HUES64 (cell line): ENCODE data around the gene TBC1D17.

Source experiments
- H3K27ac ChIP-seq: 2 replicates; pipeline ENCODE4 v1.7.0; 2013; ENCODE audit warnings: low read depth, low read length, inconsistent platforms
- H3K27me3 ChIP-seq: 2 replicates; pipeline ENCODE4 v1.6.1; 2013; ENCODE audit warnings: mild to moderate bottlenecking, low read length; ENCODE audit not compliant: insufficient read depth
- H3K36me3 ChIP-seq: 2 replicates; pipeline ENCODE4 v1.6.1; 2013; ENCODE audit warnings: mild to moderate bottlenecking, low read length; ENCODE audit not compliant: insufficient read depth
- H3K4me1 ChIP-seq: 2 replicates; pipeline ENCODE4 v1.6.1; 2013; ENCODE audit warnings: mild to moderate bottlenecking, low read length, moderate library complexity; ENCODE audit not compliant: insufficient read depth
- H3K4me3 ChIP-seq: 2 replicates; pipeline ENCODE4 v1.5.1; 2013; ENCODE audit warnings: mild to moderate bottlenecking, low read length, moderate library complexity
- H3K9ac ChIP-seq: 2 replicates; pipeline ENCODE4 v1.6.1; 2013; ENCODE audit warnings: mild to moderate bottlenecking, low read depth, low read length
- H3K9me3 ChIP-seq: 2 replicates; pipeline ENCODE4 v1.6.1; 2013; ENCODE audit warnings: low read depth, low read length; ENCODE audit not compliant: insufficient read depth
- WGBS: fragments of 150-250, 120-280 bp; methylation state at CpG from one replicate; pipeline ENCODE4 v1.1.7; 2013; ENCODE audit warnings: missing lambda C conversion rate; 5-methylcytosine and 5-hydroxymethylcytosine counted together

The TBC1D17 gene

GRCh38 chr19:49873129-49873521, 4.4 kb upstream of the TBC1D17 start:
- no peaks in the 10 kb centered on the region for H3K27me3 ChIP-seq
- peaks cover 8% of the 10 kb centered on the region; the same call in 1 of the 2 replicates for H3K4me1 ChIP-seq
- no peak overlapping the region for H3K4me3 ChIP-seq
- H3K9ac ChIP-seq = no peak overlapping the region
- no peaks in the 10 kb centered on the region for H3K9me3 ChIP-seq
- H3K36me3 ChIP-seq = peaks cover 4% of the 10 kb centered on the region; the same call in 1 of the 2 replicates
- WGBS = 96% methylated on average over 29 of the region's 29 CpGs
- H3K27ac ChIP-seq = no peak overlapping the region

DNA sequence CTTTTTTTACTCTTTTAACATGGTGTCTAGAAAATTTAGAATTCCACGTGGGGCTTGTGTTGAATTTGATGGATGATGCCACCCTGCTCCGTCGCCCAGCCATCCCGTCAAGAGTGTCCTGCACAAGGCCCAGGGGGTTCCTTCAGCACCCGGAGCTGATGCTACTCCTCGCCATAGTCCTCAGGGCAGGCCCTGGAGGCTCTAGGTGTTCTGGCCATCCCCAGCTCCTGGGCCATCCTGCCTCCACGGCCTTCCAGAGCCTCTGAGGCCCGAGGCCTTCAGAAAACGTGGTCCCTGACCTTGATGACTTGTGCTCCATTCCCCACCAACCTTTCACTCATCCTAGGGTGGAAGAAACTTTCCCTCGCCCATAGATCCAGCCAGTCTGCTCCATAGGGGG, 3.7 kb upstream of the TBC1D17 start:
- Histone ChIP-seq H3K27me3 (no peaks in the 10 kb centered on the region), H3K36me3 (peaks cover 6% of the 10 kb centered on the region), H3K4me1 (peaks cover 12% of the 10 kb centered on the region), H3K9me3 (no peaks in the 10 kb centered on the region), H3K9ac (no peak overlapping the region), H3K4me3 (no peak overlapping the region), H3K27ac (no peak overlapping the region)
- WGBS = 91% methylated on average over 10 of the region's 10 CpGs

DNA sequence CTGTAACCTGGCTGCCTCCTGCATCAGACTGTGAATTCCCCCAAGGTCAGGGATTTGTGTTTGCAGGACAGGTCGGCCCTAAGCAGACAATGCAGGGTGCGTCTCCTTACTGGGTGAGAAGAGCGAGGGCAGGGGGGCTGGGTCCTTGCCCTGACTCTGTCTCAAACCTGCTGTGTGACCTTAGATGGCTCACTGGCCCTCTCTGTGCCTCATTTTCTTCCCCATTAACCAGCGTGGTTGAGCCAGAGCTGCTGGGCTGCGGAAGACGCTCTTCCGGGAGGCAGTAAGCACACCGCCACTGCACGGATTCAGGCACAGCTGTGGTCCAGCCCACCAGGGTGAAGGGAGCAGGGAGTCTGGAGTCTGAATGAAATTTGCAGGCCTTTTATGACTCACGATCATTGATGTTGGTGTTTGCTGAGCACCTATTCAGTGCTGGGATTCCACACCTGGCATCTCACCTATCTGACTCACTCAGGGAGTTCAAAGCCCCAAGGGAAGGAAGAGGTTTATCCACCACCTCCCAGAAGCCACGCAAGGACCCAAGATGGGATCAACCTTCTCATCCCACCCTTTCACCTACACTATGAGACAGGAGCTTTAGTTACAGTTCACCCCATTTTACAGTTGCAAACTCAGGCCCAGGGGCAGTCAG, 2.9 kb upstream of the TBC1D17 start:
- 96% methylated on average over 11 of the region's 11 CpGs for WGBS
- Histone ChIP-seq H3K4me3 (no peak overlapping the region), H3K4me1 (peaks cover 14% of the 10 kb centered on the region), H3K36me3 (peaks cover 14% of the 10 kb centered on the region), H3K9ac (no peak overlapping the region), H3K27me3 (no peaks in the 10 kb centered on the region), H3K27ac (no peak overlapping the region), H3K9me3 (no peaks in the 10 kb centered on the region)

DNA sequence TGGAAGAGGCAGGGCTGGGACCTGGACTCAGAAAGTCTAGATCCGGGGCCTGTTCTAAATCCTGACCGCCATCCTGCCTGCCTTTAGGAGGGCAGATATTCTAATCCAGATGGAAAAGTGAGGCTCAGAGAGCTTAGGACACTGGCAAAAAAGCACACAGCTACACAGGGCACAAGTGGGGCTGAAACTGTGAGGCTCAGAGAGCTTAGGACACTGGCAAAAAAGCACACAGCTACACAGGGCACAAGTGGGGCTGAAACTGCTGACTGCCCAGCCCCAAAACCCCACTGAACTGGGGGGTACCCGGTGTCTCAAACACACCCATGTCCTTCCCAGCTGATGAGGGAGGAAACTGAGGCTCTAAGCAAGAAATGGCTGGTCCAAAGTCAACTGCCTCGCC, 2.3 kb upstream of the TBC1D17 start:
- WGBS = 87% methylated on average over 4 of the region's 4 CpGs
- no peak overlapping the region for H3K27ac ChIP-seq
- H3K27me3 ChIP-seq = no peaks in the 10 kb centered on the region
- peaks cover 12% of the 10 kb centered on the region for H3K4me1 ChIP-seq
- H3K36me3 ChIP-seq = peaks cover 17% of the 10 kb centered on the region
- H3K9me3 ChIP-seq = no peaks in the 10 kb centered on the region
- H3K4me3 ChIP-seq = peak overlapping the region; percentile 79
- peak overlapping the region; percentile 93; the same call in 1 of the 2 replicates for H3K9ac ChIP-seq

GRCh38 chr19:49875857-49876421, 1.6 kb upstream of the TBC1D17 start:
- Histone ChIP-seq H3K9ac (peak overlapping the region; percentile 93), H3K4me3 (peak overlapping the region; percentile 79), H3K36me3 (peaks cover 25% of the 10 kb centered on the region), H3K27me3 (no peaks in the 10 kb centered on the region), H3K9me3 (no peaks in the 10 kb centered on the region), H3K27ac (peak overlapping the region; percentile 95), H3K4me1 (peaks cover 10% of the 10 kb centered on the region)
- under 1% methylated on average over 28 of the region's 28 CpGs for WGBS

DNA sequence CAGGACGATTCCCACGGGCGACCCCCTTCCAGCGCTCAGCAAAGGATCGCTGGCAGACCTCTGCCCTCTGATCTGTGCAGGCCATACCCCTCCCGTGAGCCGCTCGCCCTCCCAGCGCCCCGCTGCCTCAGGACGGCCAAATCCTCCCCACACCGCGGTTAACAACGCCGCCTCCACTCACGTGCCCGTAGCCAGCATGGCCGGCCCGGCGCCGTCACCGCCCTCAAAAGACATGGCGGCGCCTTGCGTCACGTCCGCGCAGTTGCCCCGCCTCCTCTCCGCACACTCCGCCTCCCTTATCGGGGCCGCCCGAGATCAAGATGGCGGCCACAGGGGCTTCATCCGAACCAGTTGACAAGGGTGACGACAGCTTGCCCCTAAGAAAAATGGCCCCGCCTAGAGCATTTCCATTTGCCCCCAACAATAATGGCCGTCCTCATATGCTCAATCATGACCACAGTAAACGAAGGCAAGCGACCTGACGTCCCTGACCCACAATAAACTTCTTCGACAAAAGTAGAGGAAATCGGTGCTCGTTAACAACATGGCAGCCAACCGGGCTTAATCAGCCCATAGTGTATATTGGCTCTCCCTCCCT, 981 bp upstream of the TBC1D17 start:
- H3K27me3 ChIP-seq = no peaks in the 10 kb centered on the region
- H3K36me3 ChIP-seq = peaks cover 27% of the 10 kb centered on the region
- H3K9me3 ChIP-seq = no peaks in the 10 kb centered on the region
- H3K4me3 ChIP-seq = peak overlapping the region; percentile 79
- H3K9ac ChIP-seq = peak overlapping the region; percentile 96
- WGBS = under 1% methylated on average over 46 of the region's 46 CpGs
- H3K4me1 ChIP-seq = peaks cover 10% of the 10 kb centered on the region
- H3K27ac ChIP-seq = peak overlapping the region; percentile 95

- no peaks in the 10 kb centered on the region for H3K27me3 ChIP-seq
- H3K36me3 ChIP-seq = peaks cover 43% of the 10 kb centered on the region
- peak overlapping the region; percentile 95 for H3K27ac ChIP-seq
- peak overlapping the region; percentile 96 for H3K9ac ChIP-seq
- peak overlapping the region; percentile 79 for H3K4me3 ChIP-seq
- 7% methylated on average over 40 of the region's 41 CpGs for WGBS
- H3K4me1 ChIP-seq = peaks cover 10% of the 10 kb centered on the region
- no peaks in the 10 kb centered on the region for H3K9me3 ChIP-seq
Measured at GRCh38 chr19:49877879-49878743, 609 bp downstream of the TBC1D17 start.

DNA sequence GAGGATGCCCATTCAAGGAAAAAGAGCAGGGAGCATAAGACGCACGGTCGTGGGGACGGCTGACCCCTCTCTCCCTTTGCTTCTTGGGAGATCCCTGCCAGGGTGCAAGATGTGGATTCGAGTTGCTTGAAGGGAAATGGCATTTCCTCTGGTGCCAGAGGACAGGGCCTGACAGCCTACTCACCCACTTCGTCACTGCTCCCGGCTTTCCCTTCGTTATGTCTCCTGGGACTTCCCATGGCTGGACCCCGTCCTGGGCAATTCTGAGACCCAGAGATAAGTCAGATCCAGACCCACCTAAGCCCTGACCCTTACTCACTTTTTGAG, 1.2 kb downstream of the TBC1D17 start:
- 87% methylated on average over 9 of the region's 9 CpGs for WGBS

GRCh38 chr19:49879243-49879963, 1.9 kb downstream of the TBC1D17 start:
- Histone ChIP-seq H3K4me3 (peak overlapping the region; percentile 79), H3K4me1 (peaks cover 10% of the 10 kb centered on the region), H3K27me3 (no peaks in the 10 kb centered on the region), H3K9ac (no peak overlapping the region), H3K27ac (no peak overlapping the region; the same call in 1 of the 2 replicates), H3K9me3 (no peaks in the 10 kb centered on the region), H3K36me3 (peaks cover 56% of the 10 kb centered on the region)
- WGBS = 96% methylated on average over 12 of the region's 12 CpGs

More for the DNA sequence above, 1.2 kb downstream of the TBC1D17 start:
- peak overlapping the region; percentile 78 for H3K9ac ChIP-seq
- H3K4me3 ChIP-seq = peak overlapping the region; percentile 79
- peaks cover 10% of the 10 kb centered on the region for H3K4me1 ChIP-seq
- peak overlapping the region; percentile 95 for H3K27ac ChIP-seq
- peaks cover 49% of the 10 kb centered on the region for H3K36me3 ChIP-seq
- H3K9me3 ChIP-seq = no peaks in the 10 kb centered on the region
- no peaks in the 10 kb centered on the region for H3K27me3 ChIP-seq

DNA sequence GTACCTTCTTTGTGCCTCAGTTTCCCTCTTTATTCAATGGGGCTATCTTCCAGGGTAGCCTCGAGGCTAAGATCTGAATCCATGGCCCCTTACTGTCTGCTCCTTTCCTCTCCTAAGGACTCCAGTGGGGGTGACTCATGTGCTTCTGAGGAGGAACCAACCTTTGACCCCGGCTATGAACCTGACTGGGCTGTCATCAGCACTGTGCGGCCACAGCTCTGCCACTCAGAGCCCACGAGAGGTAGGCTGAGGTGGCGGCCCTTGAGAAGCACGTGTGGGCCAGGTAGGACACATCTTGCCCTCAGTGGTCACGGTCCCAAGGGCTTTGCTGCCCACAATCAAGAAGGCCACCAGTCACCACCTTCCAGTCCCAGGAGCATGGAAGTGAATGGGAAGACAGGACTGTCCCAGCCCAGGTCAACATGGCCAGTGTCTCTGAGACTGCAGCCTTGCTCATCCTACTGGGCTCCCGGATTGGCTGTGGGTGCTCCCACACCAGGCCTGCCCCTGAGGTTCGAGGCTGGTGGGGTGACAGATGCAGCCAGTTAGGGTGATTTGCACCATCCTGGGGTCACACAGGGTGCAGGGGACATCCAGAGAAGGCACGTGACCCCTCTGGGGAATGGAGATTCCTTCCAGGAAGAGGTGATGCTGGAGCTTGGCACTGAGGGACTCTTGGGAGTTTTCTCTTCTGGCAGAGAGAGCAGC, 2.8 kb downstream of the TBC1D17 start:
- H3K9me3 ChIP-seq = no peaks in the 10 kb centered on the region
- no peak overlapping the region for H3K27ac ChIP-seq
- no peak overlapping the region for H3K9ac ChIP-seq
- H3K27me3 ChIP-seq = no peaks in the 10 kb centered on the region
- H3K36me3 ChIP-seq = peaks cover 62% of the 10 kb centered on the region
- H3K4me1 ChIP-seq = peaks cover 9% of the 10 kb centered on the region
- 95% methylated on average over 10 of the region's 10 CpGs for WGBS
- no peak overlapping the region for H3K4me3 ChIP-seq
